ENCODE results near the gene AFG1L.

GRCh38 chr6:108543175-108543940 lies 248.5 kb downstream of the AFG1L start:
- TF ChIP-seq CTCF (conservative IDR thresholded peaks at IDR 0.05; ENCODE audit: low read depth in 2 of 2) (peak in 1 of 2 experiments; percentile 30; a peak in 2 of 4 replicates), CREB1 (CRISPR knock-in tag; IDR thresholded peaks at IDR 0.05; ENCODE audit: low read depth) (no peak), NANOG (IDR thresholded peaks at IDR 0.05; ENCODE audit: borderline replicate concordance) (no peak), ZNF114 (CRISPR knock-in tag; IDR thresholded peaks at IDR 0.05) (no peak), EZH2 (IDR thresholded peaks at IDR 0.05; ENCODE audit: low read depth, unreplicated experiment) (no peak), POLR2AphosphoS5 (IDR thresholded peaks at IDR 0.05; ENCODE audit: low read depth) (no peak)

Data from GM23338 (cell line).